ENCODE measurements around the gene ASCC3. TPM values are rescaled to one million over a fixed set of nuclear protein-coding genes. Genes with fewer than 3 reads are reported as not detected.

ASCC3 gene
- total RNA-seq, 4 donors from 2014 or later, result 20.3 to 26.8 (median 24.5) TPM

DNA sequence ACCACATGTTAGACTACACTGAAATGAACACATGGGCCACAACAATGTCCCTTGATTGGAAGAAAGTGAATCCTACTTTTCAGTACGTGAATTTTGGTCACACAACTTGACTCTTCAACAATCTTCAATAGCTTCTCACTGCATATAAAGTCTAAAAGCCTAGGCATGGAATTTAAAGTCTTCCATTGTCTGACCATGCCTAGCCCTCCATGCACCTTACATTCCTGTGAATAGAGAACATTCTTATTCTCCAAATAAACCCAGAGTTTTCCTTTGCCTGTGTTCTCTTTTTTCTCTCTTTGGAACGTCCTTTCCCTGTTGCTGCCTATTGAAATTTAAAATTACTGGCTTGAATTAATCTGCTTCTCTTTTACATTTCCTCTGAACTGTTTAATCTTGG is 207.5 kb downstream of the ASCC3 start:
- intact Hi-C loops (cut with DNase I; ENCODE audit: low total_unique reads), result no loop called here
- 86 to 93% methylated on average over 2 of the region's 2 CpGs for WGBS, 2 donors

DNA sequence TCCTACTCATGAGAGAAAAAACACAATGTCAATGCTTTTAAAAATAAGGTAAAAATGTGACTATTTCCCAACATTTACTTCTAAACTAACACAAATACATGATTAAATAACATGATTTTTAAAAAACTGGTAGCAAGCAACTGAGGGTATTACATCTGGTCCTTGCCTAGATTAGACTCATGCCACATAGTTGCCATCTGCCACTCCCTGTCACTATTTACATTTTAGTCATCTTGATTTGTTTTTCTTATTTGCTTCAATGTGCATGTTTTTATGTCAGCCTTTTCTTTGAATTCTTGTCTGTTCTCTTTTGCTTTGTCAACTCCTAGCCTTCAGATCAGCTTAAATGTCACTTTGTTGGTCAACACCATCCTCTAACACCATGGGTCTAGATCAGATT is 209.4 kb downstream of the ASCC3 start:
- no peak overlapping the region for H3K4me3 ChIP-seq (ENCODE audit: low read depth, poor library complexity, severe bottlenecking)
- intact Hi-C loops (cut with DNase I; ENCODE audit: low total_unique reads), result no loop called here
- no peak for TF ChIP-seq POLR2A (IDR thresholded peaks at IDR 0.05)
- TF ChIP-seq, protein P1, sequence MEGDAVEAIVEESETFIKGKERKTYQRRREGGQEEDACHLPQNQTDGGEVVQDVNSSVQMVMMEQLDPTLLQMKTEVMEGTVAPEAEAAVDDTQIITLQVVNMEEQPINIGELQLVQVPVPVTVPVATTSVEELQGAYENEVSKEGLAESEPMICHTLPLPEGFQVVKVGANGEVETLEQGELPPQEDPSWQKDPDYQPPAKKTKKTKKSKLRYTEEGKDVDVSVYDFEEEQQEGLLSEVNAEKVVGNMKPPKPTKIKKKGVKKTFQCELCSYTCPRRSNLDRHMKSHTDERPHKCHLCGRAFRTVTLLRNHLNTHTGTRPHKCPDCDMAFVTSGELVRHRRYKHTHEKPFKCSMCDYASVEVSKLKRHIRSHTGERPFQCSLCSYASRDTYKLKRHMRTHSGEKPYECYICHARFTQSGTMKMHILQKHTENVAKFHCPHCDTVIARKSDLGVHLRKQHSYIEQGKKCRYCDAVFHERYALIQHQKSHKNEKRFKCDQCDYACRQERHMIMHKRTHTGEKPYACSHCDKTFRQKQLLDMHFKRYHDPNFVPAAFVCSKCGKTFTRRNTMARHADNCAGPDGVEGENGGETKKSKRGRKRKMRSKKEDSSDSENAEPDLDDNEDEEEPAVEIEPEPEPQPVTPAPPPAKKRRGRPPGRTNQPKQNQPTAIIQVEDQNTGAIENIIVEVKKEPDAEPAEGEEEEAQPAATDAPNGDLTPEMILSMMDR (IDR thresholded peaks at IDR 0.05), result no peak
- no peak for DNase-seq (ENCODE audit: low spot score in 2 of 2)

More for the DNA sequence above, 207.5 kb downstream of the ASCC3 start:
- no peak for DNase-seq (ENCODE audit: low spot score in 2 of 2)
- TF ChIP-seq POLR2A (IDR thresholded peaks at IDR 0.05), result no peak
- TF ChIP-seq, protein P1 (IDR thresholded peaks at IDR 0.05), result no peak
- H3K4me3 ChIP-seq (ENCODE audit: low read depth, poor library complexity, severe bottlenecking), result no peak overlapping the region

DNA sequence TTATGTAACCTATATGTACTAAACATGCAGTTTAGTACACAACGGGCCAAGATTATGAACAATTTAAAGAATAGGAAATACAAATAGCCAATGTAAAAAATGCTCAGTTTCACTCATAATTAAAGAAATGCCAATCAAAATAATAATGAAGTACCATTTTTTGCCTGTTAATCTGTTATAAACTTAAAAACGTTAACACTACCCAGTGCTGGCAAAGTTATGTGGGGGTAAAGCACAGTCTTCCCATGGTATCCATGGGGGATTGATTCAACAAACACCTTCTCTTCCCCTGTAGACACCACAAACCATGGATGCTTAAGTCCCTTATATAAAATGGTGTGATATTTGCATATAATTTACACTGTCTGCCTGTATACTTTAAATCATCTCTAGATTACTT is 211.1 kb downstream of the ASCC3 start:
- intact Hi-C loops (cut with DNase I; ENCODE audit: low total_unique reads), result no loop called here
- no peak for TF ChIP-seq POLR2A (IDR thresholded peaks at IDR 0.05)
- TF ChIP-seq, protein P1 (IDR thresholded peaks at IDR 0.05), result no peak
- WGBS, 2 donors, result 97 to 99% methylated on average over 2 of the region's 2 CpGs

DNA sequence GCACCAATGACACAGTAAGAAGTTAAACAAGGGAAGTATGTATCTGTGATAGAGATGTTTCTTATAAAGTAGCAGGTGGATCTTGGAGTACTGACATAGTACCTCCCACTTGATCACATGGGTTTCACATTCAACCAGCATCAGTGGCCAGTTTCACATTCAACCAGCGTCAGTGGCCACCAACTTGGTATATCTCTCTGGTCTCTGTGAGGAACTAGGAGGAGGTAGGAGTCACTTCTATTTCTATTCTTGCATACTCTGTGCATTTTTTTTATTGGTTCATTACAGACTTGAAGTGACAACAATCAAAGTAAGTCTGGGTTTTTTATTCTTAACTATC is 216.1 kb downstream of the ASCC3 start:
- TF ChIP-seq, protein P1 (IDR thresholded peaks at IDR 0.05), result no peak
- TF ChIP-seq POLR2A (IDR thresholded peaks at IDR 0.05), result no peak
- H3K4me3 ChIP-seq (ENCODE audit: low read depth, poor library complexity, severe bottlenecking), result no peak overlapping the region
- no peak for DNase-seq (ENCODE audit: low spot score in 2 of 2)
- WGBS, 2 donors, result 0% methylated on average over 1 of the region's 1 CpG
- intact Hi-C loops (cut with DNase I; ENCODE audit: low total_unique reads), result no loop called here

More for the DNA sequence above, 211.1 kb downstream of the ASCC3 start:
- no peak overlapping the region for H3K4me3 ChIP-seq (ENCODE audit: low read depth, poor library complexity, severe bottlenecking)
- DNase-seq (ENCODE audit: low spot score in 2 of 2), result no peak

DNA sequence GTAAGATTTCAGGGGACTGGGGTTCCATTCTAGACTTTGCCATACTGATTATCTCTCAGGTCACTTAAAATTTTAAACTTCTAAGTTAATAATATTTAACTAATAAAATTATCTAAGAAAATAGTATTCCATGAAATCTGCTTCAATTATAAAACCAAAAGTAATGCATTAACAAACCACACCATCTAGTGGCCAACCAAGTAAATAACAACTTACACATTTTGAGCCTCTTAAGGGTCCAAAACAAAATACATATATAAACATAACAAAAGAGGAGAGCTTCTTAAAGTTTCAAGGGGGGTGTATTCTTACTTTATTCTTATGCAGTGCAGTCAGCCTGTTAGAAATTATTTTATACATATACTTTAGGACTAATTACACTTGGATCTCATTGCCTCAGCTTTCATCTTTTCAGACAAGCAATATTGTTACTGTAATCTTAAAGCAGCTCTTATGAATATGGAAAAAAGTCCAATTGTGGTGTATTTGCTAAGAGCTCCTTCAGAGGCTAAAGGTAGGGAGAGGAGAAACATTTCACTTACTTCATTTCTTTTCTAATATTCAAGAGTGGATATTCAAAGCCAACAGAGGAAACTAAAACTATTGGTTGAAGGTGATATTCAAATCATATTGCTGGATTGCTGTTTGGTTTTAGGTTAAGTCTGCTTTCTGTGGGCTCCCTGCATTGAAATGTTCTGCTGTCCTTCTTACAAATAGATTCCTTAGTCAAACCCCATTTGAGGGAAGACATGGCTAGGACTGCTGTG is 216.7 kb downstream of the ASCC3 start:
- DNase-seq (ENCODE audit: low spot score in 2 of 2), result no peak
- H3K4me3 ChIP-seq (ENCODE audit: low read depth, poor library complexity, severe bottlenecking), result no peak overlapping the region
- no peak for TF ChIP-seq POLR2A (IDR thresholded peaks at IDR 0.05)
- TF ChIP-seq, protein P1 (IDR thresholded peaks at IDR 0.05), result no peak
- intact Hi-C loops (cut with DNase I; ENCODE audit: low total_unique reads), result no loop called here

Measured in lower leg skin (tissue), 4 donors.